ENCODE data around the gene OLFML2A. TPM values are rescaled to one million over a fixed set of nuclear protein-coding genes. Genes with fewer than 3 reads are reported as not detected.

The OLFML2A gene
- total RNA-seq, 1 experiment from 2014 or later = 1.4 TPM

DNA sequence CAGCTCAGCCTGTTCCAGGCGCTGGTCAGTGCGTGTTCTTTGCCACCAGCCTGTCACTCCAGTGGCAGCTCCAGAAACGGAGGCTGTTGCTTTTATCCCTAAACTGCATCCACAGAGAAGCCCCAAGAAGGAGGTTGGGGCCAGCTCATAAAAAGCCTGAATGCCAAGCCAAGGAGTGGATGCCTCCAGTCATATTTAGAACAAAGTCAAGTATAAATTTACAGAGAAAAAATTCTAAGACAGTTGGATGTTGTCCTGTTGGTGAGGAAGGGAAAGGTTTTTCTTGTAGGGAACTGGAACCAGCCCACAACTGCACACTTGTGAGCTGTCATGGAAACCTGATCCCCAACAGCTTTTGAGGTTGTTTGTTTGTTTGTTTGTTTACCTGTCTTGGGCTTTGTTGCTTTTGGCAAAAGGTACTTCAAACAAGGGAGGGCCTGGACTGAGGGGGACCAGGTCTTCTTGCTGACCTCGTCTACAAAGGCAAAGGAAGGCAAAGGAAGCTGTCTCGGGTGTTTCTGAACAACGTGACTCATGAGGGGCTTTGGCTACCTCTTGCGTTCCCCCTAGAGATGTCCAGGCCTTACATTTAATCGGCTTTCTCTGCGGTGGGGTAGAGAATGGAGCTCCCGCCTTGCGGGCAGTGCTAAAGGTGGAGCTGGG is 36.7 kb downstream of the OLFML2A start:
- ChIA-PET CTCF (no interaction called here), POLR2A (ENCODE audit: low non-redundant PET) (no interaction called here)
- DNase-seq (ENCODE audit: low spot score) = no peak
- no peaks in the 10 kb centered on the region for H3K36me3 ChIP-seq (ENCODE audit: insufficient read depth, low read length, poor library complexity, severe bottlenecking)
- intact Hi-C loops (cut with micrococcal nuclease; ENCODE audit: unreplicated experiment) = no loop called here
- H3K4me3 ChIP-seq (ENCODE audit: low read depth, low read length, poor library complexity, severe bottlenecking) = no peak overlapping the region
- H3K9me3 ChIP-seq (ENCODE audit: low read depth, low read length, poor library complexity, severe bottlenecking) = no peaks in the 10 kb centered on the region
- no TSS peak for BruUV-seq (replicated peaks)
- H3K4me1 ChIP-seq (ENCODE audit: insufficient read depth, low read length, poor library complexity, severe bottlenecking) = no peaks in the 10 kb centered on the region
- H3K27ac ChIP-seq (ENCODE audit: low read depth, low read length, poor library complexity, severe bottlenecking) = no peak overlapping the region
- TF ChIP-seq, protein P1, sequence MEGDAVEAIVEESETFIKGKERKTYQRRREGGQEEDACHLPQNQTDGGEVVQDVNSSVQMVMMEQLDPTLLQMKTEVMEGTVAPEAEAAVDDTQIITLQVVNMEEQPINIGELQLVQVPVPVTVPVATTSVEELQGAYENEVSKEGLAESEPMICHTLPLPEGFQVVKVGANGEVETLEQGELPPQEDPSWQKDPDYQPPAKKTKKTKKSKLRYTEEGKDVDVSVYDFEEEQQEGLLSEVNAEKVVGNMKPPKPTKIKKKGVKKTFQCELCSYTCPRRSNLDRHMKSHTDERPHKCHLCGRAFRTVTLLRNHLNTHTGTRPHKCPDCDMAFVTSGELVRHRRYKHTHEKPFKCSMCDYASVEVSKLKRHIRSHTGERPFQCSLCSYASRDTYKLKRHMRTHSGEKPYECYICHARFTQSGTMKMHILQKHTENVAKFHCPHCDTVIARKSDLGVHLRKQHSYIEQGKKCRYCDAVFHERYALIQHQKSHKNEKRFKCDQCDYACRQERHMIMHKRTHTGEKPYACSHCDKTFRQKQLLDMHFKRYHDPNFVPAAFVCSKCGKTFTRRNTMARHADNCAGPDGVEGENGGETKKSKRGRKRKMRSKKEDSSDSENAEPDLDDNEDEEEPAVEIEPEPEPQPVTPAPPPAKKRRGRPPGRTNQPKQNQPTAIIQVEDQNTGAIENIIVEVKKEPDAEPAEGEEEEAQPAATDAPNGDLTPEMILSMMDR (conservative IDR thresholded peaks at IDR 0.05; ENCODE audit: low read depth, low read length) = no peak
- TF ChIP-seq EZH2 (IDR thresholded peaks at IDR 0.05; ENCODE audit: borderline replicate concordance, low read depth, low read length, poor library complexity, severe bottlenecking) = no peak
- H3K27me3 ChIP-seq (replicated peaks; ENCODE audit: insufficient read depth, low read depth, low read length, poor library complexity) = no peaks in the 10 kb centered on the region

DNA sequence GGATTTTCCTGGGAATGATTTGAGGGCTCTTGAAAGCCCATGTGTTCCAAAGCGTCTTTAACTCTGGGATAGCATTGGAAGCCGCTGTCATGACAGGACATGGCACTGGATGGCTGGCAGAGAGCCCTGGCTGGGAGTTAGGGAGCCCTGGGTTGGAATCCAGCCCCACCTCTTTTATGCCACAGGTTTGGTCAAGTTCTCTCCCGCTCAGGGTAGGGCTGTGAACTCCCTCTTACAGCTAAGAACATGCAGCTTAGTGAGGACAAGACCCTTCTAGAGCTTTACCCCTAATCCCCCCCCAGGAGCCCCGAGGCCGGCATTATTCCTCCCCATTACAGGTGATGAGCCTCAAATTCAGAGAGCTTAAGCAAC is 37.2 kb downstream of the OLFML2A start:
- Histone ChIP-seq H3K9me3 (ENCODE audit: low read depth, low read length, poor library complexity, severe bottlenecking) (no peaks in the 10 kb centered on the region), H3K4me1 (ENCODE audit: insufficient read depth, low read length, poor library complexity, severe bottlenecking) (no peaks in the 10 kb centered on the region), H3K27ac (ENCODE audit: low read depth, low read length, poor library complexity, severe bottlenecking) (no peak overlapping the region), H3K36me3 (ENCODE audit: insufficient read depth, low read length, poor library complexity, severe bottlenecking) (no peaks in the 10 kb centered on the region), H3K4me3 (ENCODE audit: low read depth, low read length, poor library complexity, severe bottlenecking) (no peak overlapping the region), H3K27me3 (replicated peaks; ENCODE audit: insufficient read depth, low read depth, low read length, poor library complexity) (no peaks in the 10 kb centered on the region)
- DNase-seq (ENCODE audit: low spot score) = no peak
- no TSS peak for BruUV-seq (replicated peaks)
- intact Hi-C loops (cut with micrococcal nuclease; ENCODE audit: unreplicated experiment) = no loop called here
- no peak for TF ChIP-seq EZH2 (IDR thresholded peaks at IDR 0.05; ENCODE audit: borderline replicate concordance, low read depth, low read length, poor library complexity, severe bottlenecking)
- TF ChIP-seq, protein P1 (conservative IDR thresholded peaks at IDR 0.05; ENCODE audit: low read depth, low read length) = no peak
- ChIA-PET CTCF (no interaction called here), POLR2A (ENCODE audit: low non-redundant PET) (no interaction called here)

- no peak for DNase-seq (ENCODE audit: low spot score)
- intact Hi-C loops (cut with micrococcal nuclease; ENCODE audit: unreplicated experiment) = no loop called here
Observed at GRCh38 chr9:124815601-124816000, 38.7 kb downstream of the OLFML2A start.

More at GRCh38 chr9:124815601-124816000, 38.7 kb downstream of the OLFML2A start:
- Histone ChIP-seq H3K27me3 (replicated peaks; ENCODE audit: insufficient read depth, low read depth, low read length, poor library complexity) (no peaks in the 10 kb centered on the region), H3K36me3 (ENCODE audit: insufficient read depth, low read length, poor library complexity, severe bottlenecking) (no peaks in the 10 kb centered on the region), H3K9me3 (ENCODE audit: low read depth, low read length, poor library complexity, severe bottlenecking) (no peaks in the 10 kb centered on the region), H3K4me1 (ENCODE audit: insufficient read depth, low read length, poor library complexity, severe bottlenecking) (no peaks in the 10 kb centered on the region), H3K27ac (ENCODE audit: low read depth, low read length, poor library complexity, severe bottlenecking) (no peak overlapping the region), H3K4me3 (ENCODE audit: low read depth, low read length, poor library complexity, severe bottlenecking) (no peak overlapping the region)
- POLR2A ChIA-PET (ENCODE audit: low non-redundant PET) = no interaction called here
- CTCF ChIA-PET = no interaction called here
- BruUV-seq (replicated peaks) = no TSS peak
- TF ChIP-seq, protein P1 (conservative IDR thresholded peaks at IDR 0.05; ENCODE audit: low read depth, low read length) = no peak
- TF ChIP-seq EZH2 (IDR thresholded peaks at IDR 0.05; ENCODE audit: borderline replicate concordance, low read depth, low read length, poor library complexity, severe bottlenecking) = no peak

Measured in A673 (cell line).